Neural cell (in vitro differentiated cells): ENCODE results near the gene NR1H3.

ENCODE experiments used
- EP300 ChIP-seq: fragments of 450-650 bp; conservative IDR thresholded peaks from 2 replicates; pipeline ENCODE4 v1.6.1; 2014; ENCODE audit warnings: antibody characterized with exemption, mild to moderate bottlenecking, moderate library complexity; ENCODE audit not compliant: poor library complexity, severe bottlenecking
- EZH2 ChIP-seq: fragments of 200-600, 300-800 bp; shearing (Covaris generic), sonication (generic); IDR thresholded peaks from 2 replicates; pipeline ENCODE4 v1.6.1; 2014; ENCODE audit warnings: antibody characterized with exemption, low read length, borderline replicate concordance, mild to moderate bottlenecking; ENCODE audit not compliant: insufficient read depth, poor library complexity, severe bottlenecking
- POLR2AphosphoS5 ChIP-seq: IDR thresholded peaks from 2 replicates; pipeline ENCODE4 v1.6.1; 2012
- RAD21 ChIP-seq: fragments of 450-650 bp; conservative IDR thresholded peaks from 2 replicates; pipeline ENCODE4 v1.6.1; 2014; ENCODE audit warnings: antibody characterized with exemption, mild to moderate bottlenecking, moderate library complexity
- REST ChIP-seq: IDR thresholded peaks from 2 replicates; pipeline ENCODE4 v1.6.1; 2012; ENCODE audit warnings: borderline replicate concordance
- SMC3 ChIP-seq: fragments of 450-650 bp; conservative IDR thresholded peaks from 2 replicates; pipeline ENCODE4 v1.6.1; 2014; ENCODE audit warnings: antibody characterized with exemption, mild to moderate bottlenecking, moderate library complexity; ENCODE audit not compliant: poor library complexity
- TF ChIP-seq, protein P1 (sequence below): fragments of 450-650 bp; IDR thresholded peaks from 2 replicates; pipeline ENCODE4 v1.5.1; 2014; ENCODE audit warnings: antibody characterized with exemption, mild to moderate bottlenecking, moderate library complexity; ENCODE audit not compliant: poor library complexity, severe bottlenecking

DNA sequence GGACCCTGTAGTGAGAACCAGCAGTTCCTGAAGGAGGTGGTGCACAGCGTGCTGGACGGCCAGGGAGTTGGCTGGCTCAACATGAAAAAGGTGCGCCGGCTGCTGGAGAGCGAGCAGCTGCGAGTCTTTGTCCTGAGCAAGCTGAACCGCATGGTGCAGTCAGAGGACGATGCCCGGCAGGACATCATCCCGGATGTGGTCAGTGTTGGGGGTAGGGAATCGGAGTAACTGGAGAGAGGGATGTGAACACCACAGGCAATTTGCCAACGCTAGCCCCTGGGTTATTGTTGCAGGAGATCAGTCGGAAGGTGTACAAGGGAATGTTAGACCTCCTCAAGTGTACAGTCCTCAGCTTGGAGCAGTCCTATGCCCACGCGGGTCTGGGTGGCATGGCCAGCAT is 32.1 kb downstream of the NR1H3 start:
- TF ChIP-seq, protein P1, sequence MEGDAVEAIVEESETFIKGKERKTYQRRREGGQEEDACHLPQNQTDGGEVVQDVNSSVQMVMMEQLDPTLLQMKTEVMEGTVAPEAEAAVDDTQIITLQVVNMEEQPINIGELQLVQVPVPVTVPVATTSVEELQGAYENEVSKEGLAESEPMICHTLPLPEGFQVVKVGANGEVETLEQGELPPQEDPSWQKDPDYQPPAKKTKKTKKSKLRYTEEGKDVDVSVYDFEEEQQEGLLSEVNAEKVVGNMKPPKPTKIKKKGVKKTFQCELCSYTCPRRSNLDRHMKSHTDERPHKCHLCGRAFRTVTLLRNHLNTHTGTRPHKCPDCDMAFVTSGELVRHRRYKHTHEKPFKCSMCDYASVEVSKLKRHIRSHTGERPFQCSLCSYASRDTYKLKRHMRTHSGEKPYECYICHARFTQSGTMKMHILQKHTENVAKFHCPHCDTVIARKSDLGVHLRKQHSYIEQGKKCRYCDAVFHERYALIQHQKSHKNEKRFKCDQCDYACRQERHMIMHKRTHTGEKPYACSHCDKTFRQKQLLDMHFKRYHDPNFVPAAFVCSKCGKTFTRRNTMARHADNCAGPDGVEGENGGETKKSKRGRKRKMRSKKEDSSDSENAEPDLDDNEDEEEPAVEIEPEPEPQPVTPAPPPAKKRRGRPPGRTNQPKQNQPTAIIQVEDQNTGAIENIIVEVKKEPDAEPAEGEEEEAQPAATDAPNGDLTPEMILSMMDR: no peak
- TF ChIP-seq POLR2AphosphoS5: no peak
- no peak for TF ChIP-seq EZH2
- no peak for TF ChIP-seq EP300
- TF ChIP-seq RAD21: no peak
- TF ChIP-seq SMC3: no peak
- TF ChIP-seq REST: no peak
